Measurements from ENCODE around the gene CRACR2B. TPM values are rescaled to one million over a fixed set of nuclear protein-coding genes. Genes with fewer than 3 reads are reported as not detected.

CRACR2B gene
- total and polyA plus RNA-seq, 2 of the 13 experiments (the other 11 are each of a cell fraction or from before 2014, with no cell fraction given), result 14.9 to 21.0 TPM

- TF ChIP-seq NR2F2 (IDR thresholded peaks at IDR 0.05; ENCODE audit: borderline replicate concordance, low read depth) (no peak; the same call in 1 of the 2 replicates), KDM4B (CRISPR knock-in tag; IDR thresholded peaks at IDR 0.05) (peak; percentile 55), SNAPC4 (CRISPR knock-in tag; IDR thresholded peaks at IDR 0.05) (no peak), MTA3 (CRISPR knock-in tag; IDR thresholded peaks at IDR 0.05) (no peak), ZNF883 (CRISPR knock-in tag; IDR thresholded peaks at IDR 0.05; ENCODE audit: not compliant biosample characterization) (no peak), POGZ (CRISPR knock-in tag; IDR thresholded peaks at IDR 0.05) (no peak), TERF1 (CRISPR knock-in tag; IDR thresholded peaks at IDR 0.05) (no peak), SIX4 (CRISPR knock-in tag; IDR thresholded peaks at IDR 0.05) (no peak), ZNF496 (CRISPR knock-in tag; IDR thresholded peaks at IDR 0.05; ENCODE audit: insufficient replicate concordance) (no peak), TFAP4 (IDR thresholded peaks at IDR 0.05; ENCODE audit: borderline replicate concordance, low read depth) (no peak), LCORL (IDR thresholded peaks at IDR 0.05) (no peak), LCORL (CRISPR knock-in tag; IDR thresholded peaks at IDR 0.05) (peak; percentile 18; the same call in 1 of the 2 replicates), ZNF841 (CRISPR knock-in tag; IDR thresholded peaks at IDR 0.05; ENCODE audit: borderline replicate concordance) (no peak), ZMAT5 (CRISPR knock-in tag; IDR thresholded peaks at IDR 0.05; ENCODE audit: borderline replicate concordance, low read depth) (no peak), AHR (CRISPR knock-in tag; IDR thresholded peaks at IDR 0.05) (no peak), ZNF432 (CRISPR knock-in tag; IDR thresholded peaks at IDR 0.05; ENCODE audit: borderline replicate concordance) (no peak)
- TF ChIP-seq, protein P1, sequence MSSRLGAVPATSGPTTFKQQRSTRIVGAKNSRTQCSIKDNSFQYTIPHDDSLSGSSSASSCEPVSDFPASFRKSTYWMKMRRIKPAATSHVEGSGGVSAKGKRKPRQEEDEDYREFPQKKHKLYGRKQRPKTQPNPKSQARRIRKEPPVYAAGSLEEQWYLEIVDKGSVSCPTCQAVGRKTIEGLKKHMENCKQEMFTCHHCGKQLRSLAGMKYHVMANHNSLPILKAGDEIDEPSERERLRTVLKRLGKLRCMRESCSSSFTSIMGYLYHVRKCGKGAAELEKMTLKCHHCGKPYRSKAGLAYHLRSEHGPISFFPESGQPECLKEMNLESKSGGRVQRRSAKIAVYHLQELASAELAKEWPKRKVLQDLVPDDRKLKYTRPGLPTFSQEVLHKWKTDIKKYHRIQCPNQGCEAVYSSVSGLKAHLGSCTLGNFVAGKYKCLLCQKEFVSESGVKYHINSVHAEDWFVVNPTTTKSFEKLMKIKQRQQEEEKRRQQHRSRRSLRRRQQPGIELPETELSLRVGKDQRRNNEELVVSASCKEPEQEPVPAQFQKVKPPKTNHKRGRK (CRISPR knock-in tag; IDR thresholded peaks at IDR 0.05), result no peak
- TF ChIP-seq, protein P2, sequence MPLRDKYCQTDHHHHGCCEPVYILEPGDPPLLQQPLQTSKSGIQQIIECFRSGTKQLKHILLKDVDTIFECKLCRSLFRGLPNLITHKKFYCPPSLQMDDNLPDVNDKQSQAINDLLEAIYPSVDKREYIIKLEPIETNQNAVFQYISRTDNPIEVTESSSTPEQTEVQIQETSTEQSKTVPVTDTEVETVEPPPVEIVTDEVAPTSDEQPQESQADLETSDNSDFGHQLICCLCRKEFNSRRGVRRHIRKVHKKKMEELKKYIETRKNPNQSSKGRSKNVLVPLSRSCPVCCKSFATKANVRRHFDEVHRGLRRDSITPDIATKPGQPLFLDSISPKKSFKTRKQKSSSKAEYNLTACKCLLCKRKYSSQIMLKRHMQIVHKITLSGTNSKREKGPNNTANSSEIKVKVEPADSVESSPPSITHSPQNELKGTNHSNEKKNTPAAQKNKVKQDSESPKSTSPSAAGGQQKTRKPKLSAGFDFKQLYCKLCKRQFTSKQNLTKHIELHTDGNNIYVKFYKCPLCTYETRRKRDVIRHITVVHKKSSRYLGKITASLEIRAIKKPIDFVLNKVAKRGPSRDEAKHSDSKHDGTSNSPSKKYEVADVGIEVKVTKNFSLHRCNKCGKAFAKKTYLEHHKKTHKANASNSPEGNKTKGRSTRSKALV (CRISPR knock-in tag; IDR thresholded peaks at IDR 0.05), result peak; percentile 75; the same call in 1 of the 2 replicates
These were observed 19.1 kb upstream of the CRACR2B start (continued) for GRCh38 chr11:808427-809286.

Data from HepG2 (cell line).